ENCODE data around the gene BBS7.

GRCh38 chr4:121786221-121786620 is 84.1 kb downstream of the BBS7 start:
- TF ChIP-seq, protein P1, sequence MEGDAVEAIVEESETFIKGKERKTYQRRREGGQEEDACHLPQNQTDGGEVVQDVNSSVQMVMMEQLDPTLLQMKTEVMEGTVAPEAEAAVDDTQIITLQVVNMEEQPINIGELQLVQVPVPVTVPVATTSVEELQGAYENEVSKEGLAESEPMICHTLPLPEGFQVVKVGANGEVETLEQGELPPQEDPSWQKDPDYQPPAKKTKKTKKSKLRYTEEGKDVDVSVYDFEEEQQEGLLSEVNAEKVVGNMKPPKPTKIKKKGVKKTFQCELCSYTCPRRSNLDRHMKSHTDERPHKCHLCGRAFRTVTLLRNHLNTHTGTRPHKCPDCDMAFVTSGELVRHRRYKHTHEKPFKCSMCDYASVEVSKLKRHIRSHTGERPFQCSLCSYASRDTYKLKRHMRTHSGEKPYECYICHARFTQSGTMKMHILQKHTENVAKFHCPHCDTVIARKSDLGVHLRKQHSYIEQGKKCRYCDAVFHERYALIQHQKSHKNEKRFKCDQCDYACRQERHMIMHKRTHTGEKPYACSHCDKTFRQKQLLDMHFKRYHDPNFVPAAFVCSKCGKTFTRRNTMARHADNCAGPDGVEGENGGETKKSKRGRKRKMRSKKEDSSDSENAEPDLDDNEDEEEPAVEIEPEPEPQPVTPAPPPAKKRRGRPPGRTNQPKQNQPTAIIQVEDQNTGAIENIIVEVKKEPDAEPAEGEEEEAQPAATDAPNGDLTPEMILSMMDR (conservative IDR thresholded peaks at IDR 0.05 in 1 of 2, IDR thresholded peaks at IDR 0.05 in 1 of 2; ENCODE audit: low read depth in 1 of 2, low read length in 2 of 2) = no peak
- TF ChIP-seq EZH2 (IDR thresholded peaks at IDR 0.05; ENCODE audit: low read length, missing control alignments) = no peak
